ENCODE results near the gene AGK. TPM values are rescaled to one million over a fixed set of nuclear protein-coding genes. Genes with fewer than 3 reads are reported as not detected.

Gene AGK
- total RNA-seq, 4 donors from 2014 or later: 15.3 to 42.7 (median 19.4) TPM

GRCh38 chr7:141513720-141514119, 37.5 kb upstream of the AGK start:
- DNase-seq (ENCODE audit: low spot score in 2 of 2): no peak
- Histone ChIP-seq H3K27me3 (peaks cover 28% of the 10 kb centered on the region), H3K27ac (no peak overlapping the region), H3K4me1 (peaks cover 11% of the 10 kb centered on the region), H3K9me3 (no peaks in the 10 kb centered on the region), H3K36me3 (no peaks in the 10 kb centered on the region), H3K4me3 (no peak overlapping the region)
- WGBS: 97% methylated on average over 1 of the region's 1 CpG
- TF ChIP-seq POLR2AphosphoS5 (IDR thresholded peaks at IDR 0.05): no peak
- no peak for TF ChIP-seq CTCF (IDR thresholded peaks at IDR 0.05)
- TF ChIP-seq EP300 (IDR thresholded peaks at IDR 0.05): no peak
- no peak for TF ChIP-seq POLR2A (IDR thresholded peaks at IDR 0.05)

- Histone ChIP-seq H3K27ac (no peak overlapping the region), H3K9me3 (no peaks in the 10 kb centered on the region), H3K27me3 (peaks cover 15% of the 10 kb centered on the region), H3K4me3 (no peak overlapping the region), H3K36me3 (no peaks in the 10 kb centered on the region), H3K4me1 (peaks cover 11% of the 10 kb centered on the region)
- WGBS: 65% methylated on average over 4 of the region's 4 CpGs
- no peak for DNase-seq (ENCODE audit: low spot score in 2 of 2)
- TF ChIP-seq CTCF (IDR thresholded peaks at IDR 0.05) (no peak), POLR2AphosphoS5 (IDR thresholded peaks at IDR 0.05) (no peak), EP300 (IDR thresholded peaks at IDR 0.05) (no peak), POLR2A (IDR thresholded peaks at IDR 0.05) (no peak)
These were observed 35.3 kb upstream of the AGK start for GRCh38 chr7:141515941-141516340.

GRCh38 chr7:141519623-141520022, 31.6 kb upstream of the AGK start:
- no peak for TF ChIP-seq EP300 (IDR thresholded peaks at IDR 0.05)
- no peak for TF ChIP-seq POLR2AphosphoS5 (IDR thresholded peaks at IDR 0.05)
- no peak for TF ChIP-seq CTCF (IDR thresholded peaks at IDR 0.05)
- no peak for TF ChIP-seq POLR2A (IDR thresholded peaks at IDR 0.05)
- 92% methylated on average over 4 of the region's 4 CpGs for WGBS
- DNase-seq (ENCODE audit: low spot score in 2 of 2): no peak
- no peaks in the 10 kb centered on the region for H3K27me3 ChIP-seq
- H3K4me3 ChIP-seq: no peak overlapping the region
- no peaks in the 10 kb centered on the region for H3K4me1 ChIP-seq
- no peaks in the 10 kb centered on the region for H3K9me3 ChIP-seq
- H3K36me3 ChIP-seq: no peaks in the 10 kb centered on the region
- no peak overlapping the region for H3K27ac ChIP-seq

GRCh38 chr7:141522657-141523342, 28.4 kb upstream of the AGK start:
- Histone ChIP-seq H3K4me1 (no peaks in the 10 kb centered on the region), H3K9me3 (no peaks in the 10 kb centered on the region), H3K4me3 (no peak overlapping the region), H3K27ac (no peak overlapping the region), H3K27me3 (no peaks in the 10 kb centered on the region), H3K36me3 (no peaks in the 10 kb centered on the region)
- WGBS: 79% methylated on average over 3 of the region's 3 CpGs
- TF ChIP-seq POLR2A (IDR thresholded peaks at IDR 0.05): no peak
- no peak for TF ChIP-seq POLR2AphosphoS5 (IDR thresholded peaks at IDR 0.05)
- TF ChIP-seq EP300 (IDR thresholded peaks at IDR 0.05): no peak
- TF ChIP-seq CTCF (IDR thresholded peaks at IDR 0.05): no peak
- DNase-seq (ENCODE audit: low spot score in 2 of 2): no peak

- Histone ChIP-seq H3K27me3 (no peaks in the 10 kb centered on the region), H3K36me3 (no peaks in the 10 kb centered on the region), H3K4me1 (no peaks in the 10 kb centered on the region), H3K9me3 (no peaks in the 10 kb centered on the region), H3K4me3 (no peak overlapping the region), H3K27ac (no peak overlapping the region)
- DNase-seq (ENCODE audit: low spot score in 2 of 2): no peak
- TF ChIP-seq EP300 (IDR thresholded peaks at IDR 0.05) (no peak), POLR2AphosphoS5 (IDR thresholded peaks at IDR 0.05) (no peak), CTCF (IDR thresholded peaks at IDR 0.05) (no peak), POLR2A (IDR thresholded peaks at IDR 0.05) (no peak)
These were observed 25.2 kb upstream of the AGK start for GRCh38 chr7:141525973-141526514.
